ENCODE measurements around the gene WDR75. TPM values are rescaled to one million over a fixed set of nuclear protein-coding genes. Genes with fewer than 3 reads are reported as not detected.

WDR75 gene
- polyA plus RNA-seq, 10 donors, result 29.7 to 44.0 (median 38.3) TPM

Other genes starting within 250 kb of the WDR75 start
- 10 to 100 TPM; 31.8 to 55.6 (median 42.3) TPM for gene SLC40A1, start 139.3 kb downstream of the WDR75 start, polyA plus RNA-seq (ENCODE audit: insufficient read length in 10 of 10)
- gene ASNSD1, start 220.0 kb downstream of the WDR75 start, polyA plus RNA-seq (ENCODE audit: insufficient read length in 10 of 10), result 10 to 100 TPM; 36.8 to 50.5 (median 44.3) TPM
- 1 to 10 TPM; 3.7 to 9.5 (median 5.9) TPM for gene ANKAR, start 233.2 kb downstream of the WDR75 start, polyA plus RNA-seq (ENCODE audit: insufficient read length in 10 of 10)

Data from muscle of back (tissue), 10 donors.